Loucy (cell line): Measurements from ENCODE around the gene PEX14.

Experiments used
- CTCF ChIP-seq: fragments of 200-600 bp; sonication (generic); conservative IDR thresholded peaks from 2 replicates; pipeline ENCODE4 v1.5.1; 2014; ENCODE audit warnings: mild to moderate bottlenecking, antibody characterized with exemption, low read length
- EZH2phosphoT487 ChIP-seq: fragments of 200-600 bp; IDR thresholded peaks from 2 replicates; pipeline ENCODE4 v1.6.1; 2018; ENCODE audit warnings: antibody characterized with exemption, mild to moderate bottlenecking, moderate library complexity, borderline replicate concordance

- TF ChIP-seq CTCF (no peak), EZH2phosphoT487 (no peak)
Measured at GRCh38 chr1:10596780-10597179, 122.0 kb downstream of the PEX14 start.
